ENCODE measurements around the gene LILRB4. TPM values are rescaled to one million over a fixed set of nuclear protein-coding genes. Genes with fewer than 3 reads are reported as not detected.
A peak's percentile ranks its signal among the peaks of the same experiment; 100 is the strongest.

The LILRB4 gene
- total and polyA plus RNA-seq, 9 of the 15 experiments (the other 6 are each of a cell fraction or from before 2014, with no cell fraction given), result not detected

- TF ChIP-seq CREB1 (IDR thresholded peaks at IDR 0.05), result no peak
- TF ChIP-seq CREB1 (CRISPR knock-in tag; IDR thresholded peaks at IDR 0.05), result peak; percentile 56; the same call in 1 of the 2 replicates
- peak; percentile 71; the same call in 1 of the 2 replicates for TF ChIP-seq ZNF224 (CRISPR knock-in tag; IDR thresholded peaks at IDR 0.05)
- no peak for TF ChIP-seq NCOA4 (IDR thresholded peaks at IDR 0.05; ENCODE audit: partially characterized antibody)
- 0 out of 2 replicates have a peak, but pooled peaks have one; percentile 68 for TF ChIP-seq ZBTB1 (CRISPR knock-in tag; IDR thresholded peaks at IDR 0.05; ENCODE audit: borderline replicate concordance, low read depth)
- TF ChIP-seq ATF1 (CRISPR knock-in tag; IDR thresholded peaks at IDR 0.05), result no peak
- no peak for TF ChIP-seq ATF1 (tag; IDR thresholded peaks at IDR 0.05)
- peak; percentile 52; the same call in 1 of the 2 replicates for TF ChIP-seq TFAP4 (CRISPR knock-in tag; IDR thresholded peaks at IDR 0.05; ENCODE audit: borderline replicate concordance)
- TF ChIP-seq MYC (IDR thresholded peaks at IDR 0.05; ENCODE audit: low read depth, low read length), result no peak
- TF ChIP-seq MYC (CRISPR knock-in tag; IDR thresholded peaks at IDR 0.05; ENCODE audit: borderline replicate concordance, low read depth), result no peak
- no peak for TF ChIP-seq RFX7 (CRISPR knock-in tag; IDR thresholded peaks at IDR 0.05)
- TF ChIP-seq PHB2 (IDR thresholded peaks at IDR 0.05; ENCODE audit: low read depth), result no peak
- TF ChIP-seq, protein P1, sequence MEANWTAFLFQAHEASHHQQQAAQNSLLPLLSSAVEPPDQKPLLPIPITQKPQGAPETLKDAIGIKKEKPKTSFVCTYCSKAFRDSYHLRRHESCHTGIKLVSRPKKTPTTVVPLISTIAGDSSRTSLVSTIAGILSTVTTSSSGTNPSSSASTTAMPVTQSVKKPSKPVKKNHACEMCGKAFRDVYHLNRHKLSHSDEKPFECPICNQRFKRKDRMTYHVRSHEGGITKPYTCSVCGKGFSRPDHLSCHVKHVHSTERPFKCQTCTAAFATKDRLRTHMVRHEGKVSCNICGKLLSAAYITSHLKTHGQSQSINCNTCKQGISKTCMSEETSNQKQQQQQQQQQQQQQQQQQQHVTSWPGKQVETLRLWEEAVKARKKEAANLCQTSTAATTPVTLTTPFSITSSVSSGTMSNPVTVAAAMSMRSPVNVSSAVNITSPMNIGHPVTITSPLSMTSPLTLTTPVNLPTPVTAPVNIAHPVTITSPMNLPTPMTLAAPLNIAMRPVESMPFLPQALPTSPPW (CRISPR knock-in tag; IDR thresholded peaks at IDR 0.05), result peak; percentile 43; the same call in 1 of the 2 replicates
- TF ChIP-seq SAP30 (IDR thresholded peaks at IDR 0.05; ENCODE audit: borderline replicate concordance, insufficient read depth, low read depth, low read length, poor library complexity, severe bottlenecking), result peak; percentile 41
- no peak for TF ChIP-seq EP300 (IDR thresholded peaks at IDR 0.05; ENCODE audit: low read length)
- TF ChIP-seq, protein P2, sequence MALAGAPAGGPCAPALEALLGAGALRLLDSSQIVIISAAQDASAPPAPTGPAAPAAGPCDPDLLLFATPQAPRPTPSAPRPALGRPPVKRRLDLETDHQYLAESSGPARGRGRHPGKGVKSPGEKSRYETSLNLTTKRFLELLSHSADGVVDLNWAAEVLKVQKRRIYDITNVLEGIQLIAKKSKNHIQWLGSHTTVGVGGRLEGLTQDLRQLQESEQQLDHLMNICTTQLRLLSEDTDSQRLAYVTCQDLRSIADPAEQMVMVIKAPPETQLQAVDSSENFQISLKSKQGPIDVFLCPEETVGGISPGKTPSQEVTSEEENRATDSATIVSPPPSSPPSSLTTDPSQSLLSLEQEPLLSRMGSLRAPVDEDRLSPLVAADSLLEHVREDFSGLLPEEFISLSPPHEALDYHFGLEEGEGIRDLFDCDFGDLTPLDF (CRISPR knock-in tag; IDR thresholded peaks at IDR 0.05), result peak; percentile 83
- peak; percentile 72; the same call in 1 of the 2 replicates for TF ChIP-seq E2F4 (CRISPR knock-in tag; IDR thresholded peaks at IDR 0.05; ENCODE audit: low read depth)
- TF ChIP-seq RERE (CRISPR knock-in tag; IDR thresholded peaks at IDR 0.05; ENCODE audit: borderline replicate concordance), result peak; percentile 86; the same call in 1 of the 2 replicates
- TF ChIP-seq MECOM (CRISPR knock-in tag; IDR thresholded peaks at IDR 0.05), result peak; percentile 49; the same call in 1 of the 2 replicates
Measured at GRCh38 chr19:54684527-54684926, 21.7 kb downstream of the LILRB4 start (continued).

Data from K562 (cell line).